ENCODE results near the gene VIL1.

VIL1 gene

DNA sequence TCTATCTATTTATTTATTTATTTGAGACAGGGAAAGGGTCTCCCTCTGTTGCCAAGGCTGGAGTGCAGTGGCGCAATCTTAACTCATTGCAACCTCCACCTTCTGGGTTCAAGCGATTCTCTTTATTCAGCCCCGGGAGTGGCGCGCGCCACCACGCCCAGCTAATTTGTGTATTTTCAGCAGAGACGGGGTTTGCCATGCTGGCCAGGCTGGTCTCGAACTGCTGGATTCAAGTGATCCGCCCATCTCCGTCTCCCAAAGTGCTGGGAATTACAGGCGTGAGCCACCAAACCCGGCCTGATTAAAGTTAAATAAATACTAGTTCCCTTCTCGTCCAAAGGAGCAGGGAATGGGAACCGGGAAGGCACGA, 23.5 kb upstream of the VIL1 start:
- DNase-seq, result no peak

DNA sequence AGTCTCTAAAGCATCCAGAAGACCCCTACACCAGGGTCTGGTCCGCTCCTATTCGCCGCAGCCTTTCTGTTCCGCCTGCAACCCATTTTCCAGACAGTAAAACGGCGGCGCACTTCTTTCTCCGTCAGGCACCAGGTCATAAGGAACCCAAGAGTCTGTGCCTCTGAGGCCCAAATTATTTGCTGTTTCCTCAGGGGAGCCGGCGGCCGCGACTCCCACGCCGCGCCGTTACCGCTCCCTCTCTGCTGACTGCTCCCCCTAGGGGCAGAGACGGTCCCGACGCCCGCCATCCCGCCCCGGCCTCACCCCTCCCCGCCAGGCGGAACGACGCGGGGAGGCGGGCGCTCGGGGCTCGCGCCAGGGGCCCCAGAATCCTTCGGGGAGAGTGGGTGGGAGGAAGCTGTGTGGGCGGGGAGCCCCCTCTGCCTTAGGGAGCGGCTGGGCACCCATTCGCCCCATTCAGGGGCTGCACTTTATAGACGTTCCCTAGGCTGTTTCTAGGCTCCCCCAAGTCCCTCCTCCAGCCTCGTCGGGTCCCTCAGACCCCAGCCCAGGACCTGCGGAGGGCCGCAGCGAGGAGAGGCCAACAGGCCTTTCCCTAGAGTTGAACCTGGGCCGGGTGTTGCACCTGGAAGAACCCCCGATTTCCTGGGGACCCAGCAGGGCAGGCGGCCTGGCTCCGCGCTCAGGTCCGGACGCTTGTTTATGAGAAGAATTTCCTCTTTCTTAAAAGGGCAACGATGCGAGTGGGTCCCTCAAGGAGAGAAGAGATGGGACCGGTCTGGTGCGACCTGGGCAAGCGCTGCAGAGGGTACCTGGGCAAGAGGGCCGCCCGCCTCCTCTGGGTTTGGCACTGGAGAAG, 22.9 kb upstream of the VIL1 start:
- DNase-seq, result peak; percentile 95

DNA sequence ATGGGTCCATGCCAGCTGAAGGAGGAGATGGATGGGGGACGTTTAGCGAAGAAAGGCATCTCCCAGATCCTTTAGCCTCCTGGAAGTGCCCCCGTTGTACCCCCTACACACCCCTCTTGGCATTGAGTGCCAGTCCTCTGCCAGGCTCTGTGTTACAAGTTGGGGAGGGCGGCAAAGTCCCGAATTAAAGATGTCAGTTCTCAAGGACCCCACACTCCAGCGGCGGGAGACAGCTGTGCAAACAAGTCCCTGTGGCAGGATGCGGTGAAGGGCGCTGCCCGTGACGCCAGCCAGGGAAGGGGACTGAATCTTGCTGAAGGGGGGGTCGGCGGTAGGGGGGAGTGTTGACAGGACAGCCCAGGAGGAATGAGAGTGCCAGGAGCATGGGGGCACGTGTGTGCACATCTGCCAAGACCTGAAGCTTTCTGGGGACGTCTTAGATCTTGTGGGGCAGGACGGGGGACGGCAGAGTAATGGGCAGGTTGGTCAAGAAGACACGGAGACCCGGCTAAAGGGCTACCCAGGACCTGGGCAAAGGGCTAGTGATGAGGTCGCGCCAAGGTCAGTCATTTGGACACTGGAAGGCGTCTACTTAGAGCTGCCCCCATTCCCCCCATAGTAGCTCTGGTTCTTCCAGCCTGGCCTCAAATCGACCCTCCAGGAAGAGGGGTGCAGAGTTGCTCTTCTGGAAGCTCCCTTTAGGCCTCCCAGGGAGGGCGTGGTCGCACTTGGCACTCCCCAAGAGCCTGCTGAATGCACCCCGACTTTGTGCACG, 22.0 kb upstream of the VIL1 start:
- DNase-seq, result peak; percentile 82

DNA sequence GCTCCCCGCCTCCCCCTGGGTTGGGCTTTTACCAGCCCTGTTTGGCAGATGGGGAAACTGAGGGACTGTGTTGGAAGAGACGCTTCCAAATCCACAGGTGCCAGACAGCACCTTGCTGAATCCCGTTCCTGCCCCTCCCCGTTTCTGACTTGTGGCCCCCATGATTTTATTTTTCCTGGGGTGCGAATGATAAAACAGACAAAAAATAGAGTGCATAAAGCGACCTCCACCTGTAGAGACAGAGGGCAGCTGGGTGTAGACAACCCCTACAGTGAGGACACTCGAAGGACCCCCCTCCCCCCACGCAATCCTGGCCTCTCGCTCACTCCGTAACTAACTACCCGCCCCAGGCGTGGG, 21.5 kb upstream of the VIL1 start:
- peak; percentile 37 for DNase-seq

DNA sequence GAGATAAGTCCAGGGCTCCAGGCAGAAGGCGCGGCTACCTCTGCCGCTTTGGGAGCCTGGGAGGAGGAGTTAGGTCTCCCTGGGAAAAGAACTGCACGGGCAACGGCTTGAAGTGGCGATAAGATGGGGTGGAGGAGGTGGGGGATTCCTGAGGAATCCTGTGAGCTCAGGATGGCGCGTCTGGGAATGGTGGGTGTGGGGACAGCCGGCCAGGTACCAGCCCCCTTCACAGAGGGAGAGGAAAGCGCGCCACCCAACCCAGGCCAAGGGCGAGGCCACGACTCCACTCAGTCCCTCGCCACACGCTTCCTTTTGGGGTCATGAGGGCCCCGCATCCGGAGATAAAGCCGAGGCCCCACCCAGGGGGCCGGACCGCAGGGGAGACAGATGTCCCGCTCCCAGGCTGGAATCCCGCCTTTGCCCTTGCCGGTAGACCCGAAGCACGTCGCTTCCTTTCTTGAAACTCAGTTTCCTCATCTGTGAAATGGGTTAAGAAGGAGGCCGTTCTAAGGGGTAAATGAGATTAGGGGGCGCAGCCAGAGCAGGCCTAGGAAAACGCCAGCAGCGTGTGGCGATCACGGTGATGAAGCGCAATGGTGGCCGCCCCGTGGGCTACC, 21.0 kb upstream of the VIL1 start:
- peak; percentile 57 for DNase-seq

DNA sequence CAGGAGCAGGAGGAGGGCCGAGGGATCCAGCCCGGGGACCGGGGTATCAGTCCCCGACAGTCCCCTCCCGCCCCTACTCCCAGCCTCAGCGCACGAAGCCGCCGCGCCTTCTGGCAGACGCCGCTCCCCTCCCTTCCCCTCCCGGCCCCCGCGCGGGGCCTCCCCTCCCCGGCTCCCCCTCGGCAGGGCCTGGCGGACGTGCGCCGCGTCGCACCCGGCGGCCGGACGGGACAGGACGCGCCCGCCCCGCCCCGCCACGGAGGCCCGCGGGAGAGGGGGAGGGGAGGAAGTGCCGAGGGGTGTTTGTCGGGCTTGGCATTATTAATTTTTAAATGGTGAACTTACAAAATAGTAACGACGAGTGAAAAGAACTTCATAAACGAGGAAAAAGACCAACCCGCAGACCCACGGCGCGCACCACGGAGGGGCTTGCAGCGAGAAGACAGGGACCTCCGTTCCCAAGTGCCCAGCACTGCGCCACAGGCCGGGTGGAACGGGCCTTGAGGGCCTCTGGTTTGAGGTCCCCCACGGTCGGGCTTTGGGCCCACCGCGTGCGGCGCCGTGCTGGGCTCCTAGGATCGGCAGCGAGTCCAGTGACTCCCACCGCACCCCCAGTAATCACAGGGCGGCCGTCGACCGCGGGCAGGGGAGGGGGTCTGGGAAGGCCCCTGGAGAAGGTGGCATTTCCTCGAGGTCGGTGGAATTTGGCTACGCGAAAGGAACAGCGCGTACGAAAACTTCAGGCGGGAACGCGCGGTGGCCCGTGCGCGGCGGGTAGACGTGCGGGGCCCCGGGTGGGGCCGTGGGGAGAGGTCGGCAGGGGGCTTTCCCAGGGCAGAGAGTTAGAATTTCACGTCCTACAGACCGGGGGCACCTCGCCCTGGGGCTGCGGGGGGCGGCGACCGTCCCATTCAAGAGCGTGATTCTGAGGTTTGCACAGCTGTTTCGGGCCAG, 20.2 kb upstream of the VIL1 start:
- peak; percentile 70 for DNase-seq

DNA sequence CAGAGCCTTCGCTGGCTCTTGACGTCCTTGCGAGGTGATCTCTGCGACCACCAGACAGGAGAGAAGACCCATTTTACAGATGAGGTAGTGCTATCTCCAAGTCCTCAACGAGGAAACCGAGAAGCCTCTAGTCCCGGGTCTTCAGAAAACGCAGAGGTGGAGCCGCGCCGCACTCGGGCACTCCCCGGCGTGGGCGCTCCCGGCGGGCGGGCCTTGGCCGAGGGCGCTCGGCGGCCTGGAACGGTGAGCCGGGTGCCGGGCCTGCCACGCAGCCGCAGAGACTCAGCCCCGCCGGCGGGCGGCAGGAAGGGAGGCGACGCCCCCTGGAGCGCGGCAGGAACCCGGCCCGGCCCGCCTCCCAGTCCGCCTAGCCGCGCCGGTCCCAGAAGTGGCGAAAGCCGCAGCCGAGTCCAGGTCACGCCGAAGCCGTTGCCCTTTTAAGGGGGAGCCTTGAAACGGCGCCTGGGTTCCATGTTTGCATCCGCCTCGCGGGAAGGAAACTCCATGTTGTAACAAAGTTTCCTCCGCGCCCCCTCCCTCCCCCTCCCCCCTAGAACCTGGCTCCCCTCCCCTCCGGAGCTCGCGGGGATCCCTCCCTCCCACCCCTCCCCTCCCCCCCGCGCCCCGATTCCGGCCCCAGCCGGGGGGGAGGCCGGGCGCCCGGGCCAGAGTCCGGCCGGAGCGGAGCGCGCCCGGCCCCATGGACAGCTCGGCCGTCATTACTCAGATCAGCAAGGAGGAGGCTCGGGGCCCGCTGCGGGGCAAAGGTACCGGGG, 19.3 kb upstream of the VIL1 start, which contains the start of gene CTDSP1:
Gene CTDSP1, plus strand, starts transcription at position 478 of the 776 bp plus-strand sequence. Its CDS starts 223 bp downstream, at position 701.
- peak; percentile 93 for DNase-seq

DNA sequence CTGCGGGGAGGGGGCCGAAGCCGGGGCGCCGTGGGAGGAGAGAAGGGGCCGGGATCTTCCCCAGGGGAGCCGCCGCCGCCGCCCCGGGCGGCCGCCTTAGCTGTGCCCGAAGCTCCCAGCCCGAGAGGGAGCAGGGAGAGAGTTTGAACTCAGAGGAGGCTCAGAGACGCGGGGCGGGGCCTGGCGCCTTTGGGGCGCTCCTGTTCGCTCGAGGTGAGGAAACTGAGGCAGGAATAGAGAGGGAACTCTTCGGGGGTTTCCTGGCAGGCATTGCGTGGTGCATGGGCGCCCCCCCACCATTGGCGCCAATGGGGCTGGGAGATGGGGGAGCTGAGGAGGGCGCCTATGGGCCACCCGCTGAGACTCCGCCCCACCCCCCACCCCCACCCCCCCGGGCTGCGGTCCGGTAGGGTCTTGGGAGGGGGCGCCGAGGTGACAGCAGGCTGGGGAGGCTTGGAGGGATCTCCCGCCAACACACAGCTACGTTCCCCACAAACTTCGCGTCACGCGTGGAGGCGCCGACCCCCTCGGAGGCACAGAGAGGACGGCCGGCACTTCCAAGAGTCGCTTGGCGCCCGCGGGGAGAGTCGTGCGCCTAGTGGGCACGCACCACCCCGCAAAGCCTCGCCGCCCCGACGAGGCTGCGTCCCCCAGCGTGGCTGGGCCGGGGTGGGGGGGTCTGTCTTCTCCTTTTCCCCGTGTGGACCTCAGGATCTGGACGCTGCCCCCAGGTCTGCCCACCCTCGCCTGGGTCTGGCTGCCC, 18.6 kb upstream of the VIL1 start:
- peak; percentile 49 for DNase-seq

DNA sequence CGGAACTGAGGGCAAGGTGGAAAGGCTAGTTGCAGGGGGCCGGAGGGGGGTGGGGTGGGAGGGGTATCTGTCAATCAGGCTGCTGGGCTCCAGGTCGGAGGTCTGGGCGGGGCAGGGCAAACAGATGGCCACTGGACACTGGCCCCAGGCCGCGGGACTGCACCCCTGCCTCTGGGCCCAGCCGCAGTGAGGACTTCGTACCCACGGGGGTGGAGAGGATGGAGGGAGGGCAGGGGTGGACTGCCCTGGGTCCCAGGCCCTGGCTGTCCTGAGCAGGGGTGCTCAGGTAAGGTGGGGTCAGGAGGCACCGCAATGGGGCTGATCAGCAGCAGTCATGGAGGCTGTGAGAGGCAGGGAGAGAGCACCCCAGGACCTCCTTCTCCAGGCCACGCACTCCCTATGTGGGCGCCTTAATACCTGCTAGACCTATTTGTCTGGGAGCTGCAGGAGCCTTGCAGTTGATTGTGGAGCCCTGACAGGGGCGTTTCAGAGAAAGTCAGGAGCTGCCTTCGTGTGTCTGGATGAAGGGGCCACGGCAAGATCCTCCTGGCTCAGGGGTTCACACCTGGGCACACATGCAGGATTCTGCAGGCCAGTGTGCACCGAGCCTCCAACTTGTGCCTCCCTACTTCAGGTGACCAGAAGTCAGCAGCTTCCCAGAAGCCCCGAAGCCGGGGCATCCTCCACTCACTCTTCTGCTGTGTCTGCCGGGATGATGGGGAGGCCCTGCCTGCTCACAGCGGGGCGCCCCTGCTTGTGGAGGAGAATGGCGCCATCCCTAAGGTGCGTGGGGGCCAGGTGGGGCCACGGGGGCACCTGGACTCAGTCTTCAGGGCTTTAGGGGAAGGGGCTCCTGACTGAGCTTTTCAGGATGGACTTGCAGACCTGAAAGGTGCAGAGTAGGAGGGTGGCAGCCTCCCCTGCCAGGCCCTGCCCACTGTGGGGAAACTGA, 17.7 kb upstream of the VIL1 start:
- no peak for DNase-seq

DNA sequence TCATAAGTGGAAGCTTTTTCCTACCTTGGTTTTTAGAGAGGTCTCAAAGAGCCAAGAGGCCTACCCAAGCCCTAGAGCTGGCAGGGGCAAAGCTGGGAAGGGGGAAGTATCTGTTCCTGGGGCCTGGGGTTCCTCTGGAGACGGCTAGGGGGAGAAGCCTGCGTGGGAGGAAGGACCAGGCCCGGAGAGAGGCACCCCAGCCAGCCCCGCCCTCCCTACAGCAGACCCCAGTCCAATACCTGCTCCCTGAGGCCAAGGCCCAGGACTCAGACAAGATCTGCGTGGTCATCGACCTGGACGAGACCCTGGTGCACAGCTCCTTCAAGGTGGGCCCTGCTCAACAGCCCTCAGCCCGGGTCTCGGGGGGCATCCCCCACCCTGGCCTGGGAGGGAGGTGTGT, 17.0 kb upstream of the VIL1 start:
- DNase-seq, result no peak

DNA sequence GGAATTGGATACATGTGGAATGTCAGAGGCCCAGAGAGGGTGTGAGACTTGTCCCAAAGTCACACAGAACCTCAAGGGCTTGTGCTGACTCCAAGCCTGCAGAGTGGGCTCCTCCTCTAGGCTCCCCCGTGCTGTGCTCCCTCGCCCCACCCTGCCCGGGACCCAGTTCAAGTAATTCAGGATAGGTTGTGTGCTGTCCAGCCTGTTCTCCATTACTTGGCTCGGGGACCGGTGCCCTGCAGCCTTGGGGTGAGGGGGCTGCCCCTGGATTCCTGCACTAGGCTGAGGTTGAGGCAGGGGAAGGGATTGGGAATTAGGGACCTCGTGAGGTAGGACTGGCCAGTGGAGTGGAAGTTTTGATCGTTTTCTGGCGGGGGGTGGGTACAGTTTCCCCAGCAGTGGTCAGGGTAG, 16.4 kb upstream of the VIL1 start:
- DNase-seq, result no peak

DNA sequence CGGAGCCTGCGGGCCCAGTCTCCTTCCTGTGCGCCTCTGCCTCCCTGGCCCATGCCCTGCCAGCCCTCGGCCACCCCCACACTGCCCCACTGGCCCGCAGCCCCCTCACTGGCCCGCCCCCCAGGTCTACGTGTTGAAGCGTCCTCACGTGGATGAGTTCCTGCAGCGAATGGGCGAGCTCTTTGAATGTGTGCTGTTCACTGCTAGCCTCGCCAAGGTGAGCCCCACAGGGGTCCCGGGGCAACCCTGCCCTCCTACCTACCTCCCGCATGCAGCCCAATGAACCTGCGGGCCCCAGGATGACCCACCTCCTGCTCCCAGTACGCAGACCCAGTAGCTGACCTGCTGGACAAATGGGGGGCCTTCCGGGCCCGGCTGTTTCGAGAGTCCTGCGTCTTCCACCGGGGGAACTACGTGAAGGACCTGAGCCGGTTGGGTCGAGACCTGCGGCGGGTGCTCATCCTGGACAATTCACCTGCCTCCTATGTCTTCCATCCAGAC, 16.0 kb upstream of the VIL1 start:
- DNase-seq, result no peak

DNA sequence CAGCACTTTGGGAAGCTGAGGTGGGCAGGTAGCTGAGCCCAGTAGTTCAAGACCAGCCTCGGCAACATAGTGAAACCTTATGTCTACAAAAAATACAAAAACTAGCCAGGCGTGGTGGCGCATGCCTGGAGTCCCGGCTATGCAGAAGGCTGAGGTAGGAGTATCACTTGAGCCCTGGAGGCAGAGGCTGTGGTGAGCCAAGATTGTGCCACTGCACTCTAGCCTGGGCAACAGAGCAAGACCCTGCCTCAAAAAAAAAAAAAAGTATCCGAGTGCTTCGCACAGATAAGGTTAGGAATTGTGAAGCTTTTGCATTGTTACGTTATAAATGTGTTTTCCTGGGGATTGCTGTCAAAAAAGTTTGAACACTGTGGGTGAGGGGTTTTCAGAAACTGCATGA, 15.1 kb upstream of the VIL1 start:
- no peak for DNase-seq

DNA sequence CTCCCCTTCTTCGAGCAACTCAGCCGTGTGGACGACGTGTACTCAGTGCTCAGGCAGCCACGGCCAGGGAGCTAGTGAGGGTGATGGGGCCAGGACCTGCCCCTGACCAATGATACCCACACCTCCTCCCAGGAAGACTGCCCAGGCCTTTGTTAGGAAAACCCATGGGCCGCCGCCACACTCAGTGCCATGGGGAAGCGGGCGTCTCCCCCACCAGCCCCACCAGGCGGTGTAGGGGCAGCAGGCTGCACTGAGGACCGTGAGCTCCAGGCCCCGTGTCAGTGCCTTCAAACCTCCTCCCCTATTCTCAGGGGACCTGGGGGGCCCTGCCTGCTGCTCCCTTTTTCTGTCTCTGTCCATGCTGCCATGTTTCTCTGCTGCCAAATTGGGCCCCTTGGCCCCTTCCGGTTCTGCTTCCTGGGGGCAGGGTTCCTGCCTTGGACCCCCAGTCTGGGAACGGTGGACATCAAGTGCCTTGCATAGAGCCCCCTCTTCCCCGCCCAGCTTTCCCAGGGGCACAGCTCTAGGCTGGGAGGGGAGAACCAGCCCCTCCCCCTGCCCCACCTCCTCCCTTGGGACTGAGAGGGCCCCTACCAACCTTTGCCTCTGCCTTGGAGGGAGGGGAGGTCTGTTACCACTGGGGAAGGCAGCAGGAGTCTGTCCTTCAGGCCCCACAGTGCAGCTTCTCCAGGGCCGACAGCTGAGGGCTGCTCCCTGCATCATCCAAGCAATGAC, 14.4 kb upstream of the VIL1 start:
- DNase-seq, result no peak

DNA sequence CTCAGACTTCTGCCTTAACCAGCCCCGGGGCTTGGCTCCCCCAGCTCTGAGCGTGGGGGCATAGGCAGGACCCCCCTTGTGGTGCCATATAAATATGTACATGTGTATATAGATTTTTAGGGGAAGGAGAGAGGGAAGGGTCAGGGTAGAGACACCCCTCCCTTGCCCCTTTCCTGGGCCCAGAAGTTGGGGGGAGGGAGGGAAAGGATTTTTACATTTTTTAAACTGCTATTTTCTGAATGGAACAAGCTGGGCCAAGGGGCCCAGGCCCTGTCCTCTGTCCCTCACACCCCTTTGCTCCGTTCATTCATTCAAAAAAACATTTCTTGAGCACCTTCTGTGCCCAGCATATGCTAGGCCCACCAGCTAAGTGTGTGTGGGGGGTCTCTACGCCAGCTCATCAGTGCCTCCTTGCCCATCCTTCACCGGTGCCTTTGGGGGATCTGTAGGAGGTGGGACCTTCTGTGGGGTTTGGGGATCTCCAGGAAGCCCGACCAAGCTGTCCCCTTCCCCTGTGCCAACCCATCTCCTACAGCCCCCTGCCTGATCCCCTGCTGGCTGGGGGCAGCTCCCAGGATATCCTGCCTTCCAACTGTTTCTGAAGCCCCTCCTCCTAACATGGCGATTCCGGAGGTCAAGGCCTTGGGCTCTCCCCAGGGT, 13.7 kb upstream of the VIL1 start:
- DNase-seq, result no peak

DNA sequence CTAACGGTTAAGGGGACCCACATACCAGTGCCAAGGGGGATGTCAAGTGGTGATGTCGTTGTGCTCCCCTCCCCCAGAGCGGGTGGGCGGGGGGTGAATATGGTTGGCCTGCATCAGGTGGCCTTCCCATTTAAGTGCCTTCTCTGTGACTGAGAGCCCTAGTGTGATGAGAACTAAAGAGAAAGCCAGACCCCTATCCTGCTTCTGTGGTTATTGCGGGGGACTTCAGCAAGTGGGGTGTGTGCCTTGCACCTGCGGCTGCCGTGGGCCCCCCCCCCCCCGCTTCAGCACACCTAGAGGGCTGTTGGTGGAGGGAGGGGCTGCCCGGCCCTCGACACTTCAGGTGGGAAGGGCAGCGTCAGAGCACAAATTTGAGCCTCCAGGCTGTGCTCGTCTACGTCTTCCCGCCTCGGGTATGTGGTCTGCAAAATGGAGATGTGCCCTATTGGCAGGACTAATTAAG, 13.1 kb upstream of the VIL1 start:
- no peak for DNase-seq

DNA sequence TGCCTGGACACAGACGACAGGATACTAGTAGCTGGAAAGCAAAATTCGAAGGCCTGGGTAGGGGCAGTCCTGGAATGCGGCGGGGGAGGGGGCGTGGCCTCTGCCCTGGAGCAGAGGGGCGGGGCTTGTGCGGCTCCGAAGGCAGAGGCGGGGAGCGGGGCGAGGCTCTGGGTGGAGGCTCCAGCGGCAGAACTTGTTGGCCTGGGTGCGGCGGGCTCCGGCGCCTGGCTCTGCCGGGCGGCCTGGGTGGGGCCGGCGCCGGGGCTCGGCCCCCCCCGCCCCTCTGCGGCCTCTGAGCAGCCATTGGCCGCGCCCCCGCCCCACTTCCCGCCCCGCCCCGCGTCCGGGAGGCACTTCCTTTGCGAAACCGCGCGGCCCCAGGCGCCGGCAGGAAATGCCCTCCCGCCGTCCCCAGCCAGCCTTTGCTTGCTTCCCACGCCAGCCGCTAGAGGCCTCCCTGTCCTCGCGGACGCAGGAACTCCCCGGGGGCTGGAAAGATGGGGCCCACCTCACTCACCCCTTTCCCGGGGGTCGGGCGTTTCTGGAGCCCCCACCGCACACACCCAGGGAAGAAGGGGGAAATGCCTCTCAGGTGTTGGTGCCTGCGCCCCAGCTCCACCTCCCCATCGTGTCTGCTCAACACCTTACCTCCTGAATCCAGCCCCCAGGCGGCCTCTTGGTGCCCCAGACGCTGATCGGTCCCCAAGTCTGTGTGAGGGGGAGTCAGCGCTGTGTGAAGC, 12.5 kb upstream of the VIL1 start:
- DNase-seq, result peak; percentile 97

Measured in CD4-positive, alpha-beta T cell treated with Interleukin-6 for 4 hours (primary cell).